Activated T-cell treated with anti-CD3 and anti-CD28 coated beads, Interleukin-2, amount 50 U/mL, for 24 hours (primary cell): ENCODE data around the gene PDE1C.

Experiments
- DNase-seq: peaks from one replicate; pipeline ENCODE4 v3.0.0-alpha.2; 2020
- H3K27ac Mint-ChIP-seq: 2 replicates; pipeline ENCODE4 v1.8.0; 2020; ENCODE audit warnings: mild to moderate bottlenecking, mixed read lengths
- H3K27me3 Mint-ChIP-seq: 2 replicates; pipeline ENCODE4 v1.8.0; 2020; ENCODE audit warnings: mixed read lengths
- H3K36me3 Mint-ChIP-seq: 2 replicates; pipeline ENCODE4 v1.8.0; 2020; ENCODE audit warnings: low read depth, mixed read lengths
- H3K4me1 Mint-ChIP-seq: 2 replicates; pipeline ENCODE4 v1.8.0; 2020; ENCODE audit warnings: low read depth, mixed read lengths
- H3K4me3 Mint-ChIP-seq: 2 replicates; pipeline ENCODE4 v1.8.0; 2020; ENCODE audit warnings: mild to moderate bottlenecking, moderate library complexity, mixed read lengths
- H3K9me3 Mint-ChIP-seq: 2 replicates; pipeline ENCODE4 v1.8.0; 2020; ENCODE audit warnings: mixed read lengths

The PDE1C gene

DNA sequence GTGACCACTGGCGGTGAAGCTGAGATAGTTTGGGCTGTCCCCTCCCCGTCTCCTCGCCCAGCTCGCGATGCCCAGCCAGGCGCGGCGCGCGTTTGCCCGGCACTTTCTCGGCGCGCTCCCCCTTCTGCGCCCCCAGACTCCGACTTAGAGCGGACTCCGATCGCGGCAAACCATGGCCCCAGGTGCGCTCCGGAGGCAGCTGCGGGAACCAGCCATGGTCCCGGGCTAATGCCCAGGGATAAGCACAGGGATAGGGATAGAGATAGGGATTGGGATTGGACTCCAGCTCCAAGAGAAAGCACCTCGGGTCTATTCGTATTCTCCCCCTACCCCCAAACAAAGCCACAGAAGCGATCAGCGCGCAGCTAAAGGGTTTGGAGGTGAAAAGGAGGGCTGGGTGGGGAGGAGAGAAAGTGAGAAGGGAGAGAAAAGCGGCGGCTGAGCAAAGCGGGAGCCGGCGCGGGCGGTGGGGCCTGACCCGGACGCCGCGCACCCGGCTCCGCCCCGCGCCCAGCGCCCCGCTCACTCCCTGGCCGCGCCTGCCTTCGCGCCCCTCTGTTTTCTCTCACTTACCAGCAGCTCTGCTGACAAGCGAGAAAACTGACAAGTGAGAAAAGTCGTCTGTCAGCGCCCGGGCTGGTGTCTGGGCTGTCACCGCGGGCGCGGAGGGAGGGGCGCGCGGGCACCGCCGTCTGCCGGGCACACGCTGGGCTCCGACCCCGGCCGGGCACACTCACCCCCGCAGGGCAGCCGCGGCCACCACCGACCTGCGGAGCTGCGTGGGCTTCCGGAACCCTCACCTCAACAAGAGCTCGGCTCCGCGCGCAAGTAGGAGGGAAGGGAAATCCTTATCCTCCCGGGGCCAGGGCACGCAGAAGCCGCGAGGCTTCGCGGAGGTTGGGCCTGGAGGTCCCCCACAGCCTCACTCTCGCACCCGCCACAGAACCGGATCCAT is at the start of gene PDE1C:
TSS of gene PDE1C (minus strand) at position 2 of the 955 bp plus-strand sequence.
- no peak within 1 kb of the TSS for H3K4me3 Mint-ChIP-seq
- H3K27me3 Mint-ChIP-seq, result peaks cover 34% of the 10 kb centered on the region
- no peaks in the 10 kb centered on the region for H3K4me1 Mint-ChIP-seq
- no peak within 1 kb of the TSS for H3K27ac Mint-ChIP-seq
- H3K9me3 Mint-ChIP-seq, result peaks cover 3% of the 10 kb centered on the region
- DNase-seq, result no peak
- no peaks in the 10 kb centered on the region for H3K36me3 Mint-ChIP-seq

DNA sequence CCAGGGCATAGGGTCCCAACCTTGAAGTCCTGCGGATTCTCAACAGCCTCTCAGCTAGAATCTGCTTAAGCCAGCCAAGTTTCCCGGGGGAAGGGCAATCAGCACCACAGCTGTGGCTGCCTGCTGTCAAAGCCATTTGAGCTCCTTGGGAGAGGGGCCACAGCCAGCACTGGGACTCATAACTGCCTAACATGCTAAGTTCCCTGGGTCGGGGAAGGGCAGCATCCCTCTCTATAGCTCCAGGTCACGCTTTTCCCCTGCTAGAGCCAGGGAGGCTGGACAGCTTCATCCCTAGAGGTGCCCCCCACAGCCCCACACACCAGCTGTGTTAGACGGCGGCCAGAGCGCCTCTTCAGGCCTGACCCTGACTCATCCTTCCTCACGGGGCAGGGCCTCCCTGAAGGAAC is 49.6 kb upstream of the PDE1C start:
- Mint-ChIP-seq H3K27me3 (no peaks in the 10 kb centered on the region), H3K4me3 (no peak overlapping the region), H3K36me3 (no peaks in the 10 kb centered on the region), H3K27ac (no peak overlapping the region), H3K9me3 (peaks cover 14% of the 10 kb centered on the region), H3K4me1 (no peaks in the 10 kb centered on the region)
- no peak for DNase-seq

DNA sequence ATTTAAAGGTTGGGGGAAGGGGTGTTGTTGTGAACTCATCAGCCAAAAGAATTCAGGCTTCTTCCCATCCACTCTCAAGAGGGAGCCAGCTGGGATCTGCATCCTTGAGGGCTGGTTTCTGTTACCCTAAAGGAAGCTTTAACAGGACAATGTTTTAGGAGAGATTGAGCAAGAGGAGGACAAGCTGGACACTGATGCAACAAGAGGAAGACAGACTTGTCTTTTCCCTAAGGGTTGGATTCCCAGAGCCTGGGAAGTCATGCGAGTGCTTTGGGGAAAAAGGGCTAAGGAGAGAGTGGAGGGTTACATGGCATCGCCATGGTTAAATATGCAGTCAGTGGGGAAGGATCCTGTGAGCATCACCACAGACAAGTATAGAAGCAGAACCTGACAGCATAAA is 47.6 kb upstream of the PDE1C start:
- Mint-ChIP-seq H3K36me3 (no peaks in the 10 kb centered on the region), H3K4me1 (no peaks in the 10 kb centered on the region), H3K27me3 (no peaks in the 10 kb centered on the region), H3K27ac (no peak overlapping the region), H3K4me3 (no peak overlapping the region), H3K9me3 (peaks cover 7% of the 10 kb centered on the region)
- no peak for DNase-seq

DNA sequence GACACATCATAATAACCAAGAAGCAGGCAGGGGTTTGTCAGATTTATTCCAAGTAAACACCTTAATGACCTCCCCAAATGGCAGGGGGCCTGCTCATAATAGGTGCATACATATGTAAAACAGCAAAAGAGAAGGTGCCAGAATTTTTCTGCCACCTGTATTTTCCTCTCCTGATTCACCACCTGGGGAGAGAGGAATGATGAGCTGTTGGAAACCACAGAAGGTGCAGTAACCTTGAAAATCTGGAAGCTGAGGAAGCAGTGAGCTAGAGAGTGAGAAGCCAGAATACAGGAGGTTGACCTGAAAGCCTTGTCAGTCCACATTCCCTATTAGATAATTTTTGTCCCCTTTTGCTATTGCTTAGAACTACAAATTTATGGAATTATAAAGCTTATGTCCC is 46.2 kb upstream of the PDE1C start:
- DNase-seq, result no peak
- Mint-ChIP-seq H3K27ac (no peak overlapping the region), H3K4me3 (no peak overlapping the region), H3K4me1 (no peaks in the 10 kb centered on the region), H3K27me3 (no peaks in the 10 kb centered on the region), H3K36me3 (no peaks in the 10 kb centered on the region), H3K9me3 (peaks cover 11% of the 10 kb centered on the region)

DNA sequence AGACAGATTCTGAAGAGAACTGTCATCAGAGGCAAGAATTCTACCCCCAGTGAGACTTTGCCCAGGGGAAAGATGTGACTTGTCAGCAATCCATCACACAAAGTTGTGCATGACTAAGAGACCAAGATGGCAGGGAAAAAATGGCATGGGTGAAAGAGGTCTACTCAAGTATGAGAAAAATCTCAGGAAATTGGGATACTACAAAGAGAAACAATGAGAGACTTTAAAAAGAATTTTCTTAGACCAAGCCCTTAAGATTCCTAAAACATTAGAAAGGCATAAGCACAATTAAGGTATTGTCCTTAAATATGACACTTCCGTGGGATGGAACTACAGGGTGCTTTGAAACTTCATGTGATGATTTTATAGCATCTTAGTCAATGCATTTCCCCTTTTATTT is 45.6 kb upstream of the PDE1C start:
- H3K4me3 Mint-ChIP-seq, result no peak overlapping the region
- no peaks in the 10 kb centered on the region for H3K36me3 Mint-ChIP-seq
- no peak for DNase-seq
- H3K4me1 Mint-ChIP-seq, result no peaks in the 10 kb centered on the region
- H3K27ac Mint-ChIP-seq, result no peak overlapping the region
- no peaks in the 10 kb centered on the region for H3K27me3 Mint-ChIP-seq
- H3K9me3 Mint-ChIP-seq, result peaks cover 17% of the 10 kb centered on the region

DNA sequence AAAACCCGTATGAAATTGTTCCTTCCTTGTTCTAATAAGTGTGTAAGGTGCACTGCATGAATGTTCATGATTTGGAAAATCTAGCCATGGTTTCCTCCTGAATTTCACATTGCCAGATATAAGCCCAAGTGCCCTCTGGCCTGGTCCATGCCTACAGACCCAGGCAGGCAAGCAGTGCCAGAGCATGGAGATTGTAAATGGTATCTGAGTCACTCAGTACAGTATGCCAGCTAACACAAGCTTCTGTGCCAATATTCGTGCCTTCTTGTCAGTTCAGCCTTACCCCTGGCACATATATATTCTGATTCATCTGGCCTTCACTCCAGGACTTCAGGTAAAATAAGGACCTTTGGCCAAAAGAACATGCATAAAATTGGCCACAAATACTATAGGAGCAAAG is 38.4 kb upstream of the PDE1C start:
- H3K36me3 Mint-ChIP-seq, result no peaks in the 10 kb centered on the region
- peaks cover 36% of the 10 kb centered on the region for H3K9me3 Mint-ChIP-seq
- H3K27ac Mint-ChIP-seq, result no peak overlapping the region
- no peaks in the 10 kb centered on the region for H3K27me3 Mint-ChIP-seq
- no peak overlapping the region for H3K4me3 Mint-ChIP-seq
- no peaks in the 10 kb centered on the region for H3K4me1 Mint-ChIP-seq
- DNase-seq, result no peak

DNA sequence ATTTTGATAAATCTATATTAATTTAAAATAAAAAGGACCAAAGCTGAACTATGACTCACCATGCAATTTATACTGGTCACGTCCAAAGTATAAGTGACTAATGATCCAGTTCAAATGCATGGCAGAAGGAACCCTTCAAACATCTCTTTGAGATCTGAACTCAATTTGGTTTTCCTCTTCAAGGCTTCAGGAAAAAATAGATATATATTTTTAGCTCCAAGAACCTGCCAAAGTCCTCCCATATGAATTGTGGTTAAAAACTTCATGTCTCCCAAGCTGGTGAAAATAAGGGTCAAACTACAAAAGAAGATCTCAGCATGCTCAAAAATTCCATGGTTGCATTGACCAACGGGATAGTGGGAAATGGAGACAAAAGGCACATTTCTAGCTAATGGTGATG is 34.6 kb upstream of the PDE1C start:
- H3K27ac Mint-ChIP-seq, result no peak overlapping the region
- H3K27me3 Mint-ChIP-seq, result no peaks in the 10 kb centered on the region
- H3K4me3 Mint-ChIP-seq, result no peak overlapping the region
- peaks cover 19% of the 10 kb centered on the region for H3K9me3 Mint-ChIP-seq
- H3K36me3 Mint-ChIP-seq, result no peaks in the 10 kb centered on the region
- no peak for DNase-seq
- no peaks in the 10 kb centered on the region for H3K4me1 Mint-ChIP-seq

DNA sequence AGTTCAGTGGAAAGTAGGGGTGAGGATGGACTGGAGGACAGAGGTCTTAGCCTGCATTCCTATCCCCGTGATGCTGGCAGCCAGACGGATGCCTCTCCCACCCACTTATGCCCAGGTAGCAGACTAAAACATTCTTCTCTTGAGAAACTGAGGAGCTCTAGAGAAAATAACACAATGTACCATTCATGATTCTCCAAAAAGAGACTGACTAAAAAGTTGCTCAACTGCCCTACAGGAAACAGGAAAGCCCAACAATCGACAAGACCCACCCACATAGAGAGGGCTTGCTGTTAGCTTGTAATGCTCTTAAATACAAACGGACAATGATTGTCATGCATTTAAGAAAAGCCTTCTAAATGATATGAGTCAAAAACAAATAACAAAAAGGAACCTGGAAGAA is 33.2 kb upstream of the PDE1C start:
- Mint-ChIP-seq H3K36me3 (no peaks in the 10 kb centered on the region), H3K9me3 (peaks cover 15% of the 10 kb centered on the region), H3K4me3 (no peak overlapping the region), H3K4me1 (no peaks in the 10 kb centered on the region), H3K27ac (no peak overlapping the region), H3K27me3 (no peaks in the 10 kb centered on the region)
- no peak for DNase-seq

DNA sequence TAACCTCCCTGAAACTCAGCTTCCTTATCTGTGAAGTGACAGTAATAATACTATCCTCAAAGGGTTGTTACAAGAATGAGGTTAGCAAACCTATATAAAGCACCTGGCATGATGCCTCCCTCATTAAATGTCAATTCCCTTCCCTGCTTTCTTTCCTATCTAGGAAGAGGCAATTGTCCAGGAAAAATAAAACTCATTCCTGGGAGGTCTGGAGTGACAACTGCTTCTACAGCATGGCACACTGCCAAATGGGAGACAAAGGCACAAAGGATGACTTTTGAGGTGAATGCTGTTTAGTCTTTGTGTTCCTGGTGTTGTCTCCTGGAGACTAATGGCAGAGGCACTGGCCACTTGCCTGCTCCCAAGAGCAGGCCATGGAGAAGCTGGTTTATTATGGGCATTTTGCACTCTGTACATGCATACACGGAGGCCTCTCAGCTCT is 32.2 kb upstream of the PDE1C start:
- Mint-ChIP-seq H3K9me3 (peaks cover 15% of the 10 kb centered on the region), H3K27me3 (no peaks in the 10 kb centered on the region), H3K36me3 (no peaks in the 10 kb centered on the region), H3K4me3 (no peak overlapping the region), H3K4me1 (no peaks in the 10 kb centered on the region), H3K27ac (no peak overlapping the region)
- DNase-seq, result no peak

DNA sequence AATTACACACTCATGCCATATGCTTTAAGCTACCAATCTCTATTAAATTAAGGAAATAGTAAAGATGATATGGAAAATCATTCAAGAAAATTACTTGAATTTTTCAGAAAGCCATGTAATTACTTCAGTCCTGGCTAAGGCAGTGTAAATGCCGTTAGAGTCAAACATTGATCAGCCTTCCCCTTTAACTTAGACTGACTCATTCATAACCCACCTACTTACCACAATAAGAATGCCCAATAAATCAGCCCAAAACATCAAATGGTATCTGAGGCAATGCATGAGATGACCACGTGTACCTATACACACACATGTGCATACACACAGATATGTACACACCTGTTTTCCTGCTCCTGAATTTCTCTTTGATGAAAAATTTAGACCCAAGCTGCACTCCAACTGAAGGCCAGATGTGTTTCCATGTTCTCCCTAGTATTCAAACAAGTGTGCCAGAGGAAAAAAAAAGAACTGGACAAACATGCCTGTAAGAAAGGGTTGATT is 30.2 kb upstream of the PDE1C start:
- Mint-ChIP-seq H3K27ac (no peak overlapping the region), H3K36me3 (no peaks in the 10 kb centered on the region), H3K4me3 (no peak overlapping the region), H3K4me1 (no peaks in the 10 kb centered on the region), H3K27me3 (no peaks in the 10 kb centered on the region), H3K9me3 (peaks cover 10% of the 10 kb centered on the region)
- no peak for DNase-seq

DNA sequence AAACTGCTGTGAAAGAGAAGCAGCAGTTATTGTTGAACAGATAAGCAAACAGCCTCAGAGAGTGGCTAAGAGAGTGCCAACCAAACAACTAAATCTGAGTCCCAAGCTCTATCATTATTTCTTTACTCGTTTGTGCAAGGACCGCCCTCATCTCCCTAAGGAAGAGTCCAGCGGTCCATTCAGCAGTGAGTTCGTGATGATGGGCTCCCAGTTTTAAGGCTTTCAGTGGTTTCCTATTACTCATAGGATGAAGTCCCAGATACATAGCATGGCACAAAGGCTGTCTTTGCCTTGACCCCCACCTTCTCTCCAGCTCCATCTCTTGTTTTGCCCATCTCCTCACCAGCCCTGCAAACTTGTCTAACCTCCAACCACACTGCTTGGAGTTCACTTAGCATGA is 24.3 kb upstream of the PDE1C start:
- no peaks in the 10 kb centered on the region for H3K36me3 Mint-ChIP-seq
- DNase-seq, result no peak
- no peak overlapping the region for H3K27ac Mint-ChIP-seq
- no peak overlapping the region for H3K4me3 Mint-ChIP-seq
- no peaks in the 10 kb centered on the region for H3K27me3 Mint-ChIP-seq
- peaks cover 3% of the 10 kb centered on the region for H3K9me3 Mint-ChIP-seq
- no peaks in the 10 kb centered on the region for H3K4me1 Mint-ChIP-seq

DNA sequence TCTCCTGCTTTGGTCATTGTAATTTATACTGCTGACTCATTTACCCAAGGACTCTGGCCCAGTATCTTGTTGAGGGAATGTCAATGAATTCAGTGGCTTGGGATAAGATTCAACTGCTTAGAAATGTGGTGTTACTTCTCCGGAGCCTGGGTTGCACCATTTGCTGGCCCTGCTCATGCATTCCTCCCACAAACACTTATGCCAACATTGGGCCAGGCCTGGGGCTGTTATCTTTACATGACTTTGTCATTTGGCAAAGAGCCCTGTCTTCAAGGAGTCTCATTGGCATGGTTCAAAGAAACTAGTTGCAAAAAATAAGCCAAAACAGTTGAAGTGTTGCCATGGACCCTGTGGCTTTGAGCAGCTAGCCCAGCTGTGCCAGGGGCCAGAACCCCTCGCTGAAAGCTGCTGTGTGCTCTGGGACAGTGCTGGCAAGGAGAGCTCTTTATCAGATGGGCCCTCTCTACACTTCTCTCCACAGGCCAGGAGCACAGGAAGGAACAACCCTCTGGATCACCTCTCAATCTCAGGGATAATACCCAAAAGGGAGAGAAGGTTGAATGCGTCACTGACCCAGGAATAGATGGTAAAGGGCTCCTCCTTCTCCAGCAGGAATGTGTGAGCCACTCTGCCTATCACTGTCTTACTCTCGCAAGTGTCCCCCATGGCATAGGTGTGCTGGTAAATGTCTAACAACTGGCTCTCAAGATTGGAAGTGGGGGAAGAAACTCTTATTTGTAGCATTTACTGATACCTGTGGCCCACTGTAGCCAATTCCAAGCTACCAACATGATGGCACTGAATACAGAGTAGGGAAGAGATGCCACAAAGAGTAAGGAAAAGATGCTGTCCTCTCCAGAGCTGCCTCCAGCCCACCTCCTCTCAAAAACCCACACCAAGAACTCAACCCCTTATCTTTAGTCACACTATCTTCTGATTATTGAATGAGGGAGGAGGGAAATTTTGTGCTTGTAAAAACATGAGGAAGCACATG is 23.5 kb upstream of the PDE1C start:
- no peak overlapping the region for H3K27ac Mint-ChIP-seq
- no peaks in the 10 kb centered on the region for H3K4me1 Mint-ChIP-seq
- DNase-seq, result no peak
- peaks cover 3% of the 10 kb centered on the region for H3K9me3 Mint-ChIP-seq
- no peaks in the 10 kb centered on the region for H3K36me3 Mint-ChIP-seq
- H3K4me3 Mint-ChIP-seq, result no peak overlapping the region
- no peaks in the 10 kb centered on the region for H3K27me3 Mint-ChIP-seq

DNA sequence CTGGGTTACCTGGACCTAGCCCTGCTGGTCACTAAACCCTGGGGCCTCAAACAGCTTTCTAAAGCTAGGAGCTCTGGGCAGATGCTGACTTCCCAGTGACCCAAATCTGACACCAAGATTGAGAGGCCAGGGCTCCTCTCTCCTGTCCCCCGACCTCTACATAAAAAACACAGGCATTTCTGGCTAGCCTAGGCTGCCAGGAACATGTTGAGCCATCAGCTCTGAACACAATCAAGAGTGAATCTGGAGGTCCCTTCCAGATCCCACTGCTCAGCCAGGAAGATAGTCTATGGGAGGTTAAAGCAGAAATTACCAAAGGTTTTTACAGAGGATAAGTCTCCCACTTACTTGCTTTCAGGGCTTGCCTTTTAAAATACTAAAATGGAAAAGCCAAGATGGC is 22.1 kb upstream of the PDE1C start:
- DNase-seq, result no peak
- H3K9me3 Mint-ChIP-seq, result peaks cover 3% of the 10 kb centered on the region
- no peaks in the 10 kb centered on the region for H3K4me1 Mint-ChIP-seq
- H3K4me3 Mint-ChIP-seq, result no peak overlapping the region
- H3K27ac Mint-ChIP-seq, result no peak overlapping the region
- H3K36me3 Mint-ChIP-seq, result no peaks in the 10 kb centered on the region
- H3K27me3 Mint-ChIP-seq, result no peaks in the 10 kb centered on the region

DNA sequence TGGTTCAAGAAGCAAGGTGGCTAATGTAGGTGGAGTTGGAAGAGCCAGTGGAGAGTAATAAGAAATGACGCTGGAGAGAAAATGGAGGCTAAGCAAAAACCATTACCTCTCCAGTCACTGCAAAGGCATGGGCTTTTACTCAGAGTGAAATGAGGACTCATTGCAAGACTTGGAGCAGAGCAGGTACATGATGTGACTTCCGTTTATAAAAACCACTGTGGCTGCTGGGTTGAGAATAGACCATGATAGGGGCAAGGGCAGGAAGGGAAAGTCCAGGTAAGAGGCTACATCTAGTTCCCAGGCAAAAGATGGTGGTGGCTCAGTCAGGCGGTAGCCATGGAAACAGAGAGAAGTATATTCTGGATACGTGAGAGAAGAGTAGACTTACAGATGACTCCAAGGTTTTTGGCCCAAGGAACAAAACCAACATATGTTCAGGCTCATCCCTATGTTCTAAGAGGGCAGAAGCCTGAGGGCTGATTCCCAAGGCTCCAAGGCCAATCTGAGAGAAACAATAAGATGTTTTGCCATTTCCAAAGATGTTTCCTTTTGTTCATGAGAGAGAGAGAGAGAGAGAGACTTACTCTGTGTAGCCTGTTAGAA is 21.5 kb upstream of the PDE1C start:
- Mint-ChIP-seq H3K27ac (no peak overlapping the region), H3K4me1 (no peaks in the 10 kb centered on the region), H3K27me3 (no peaks in the 10 kb centered on the region), H3K36me3 (no peaks in the 10 kb centered on the region), H3K4me3 (no peak overlapping the region), H3K9me3 (peaks cover 3% of the 10 kb centered on the region)
- no peak for DNase-seq
